ENCODE data around the gene TMEM69. TPM values are rescaled to one million over a fixed set of nuclear protein-coding genes. Genes with fewer than 3 reads are reported as not detected.
A peak's percentile ranks its signal among the peaks of the same experiment; 100 is the strongest.

TMEM69 gene
- total and polyA plus RNA-seq, 2 donors (not counting 3 experiments of a cell fraction or from before 2014, with no cell fraction given): 25.6 to 56.2 TPM

DNA sequence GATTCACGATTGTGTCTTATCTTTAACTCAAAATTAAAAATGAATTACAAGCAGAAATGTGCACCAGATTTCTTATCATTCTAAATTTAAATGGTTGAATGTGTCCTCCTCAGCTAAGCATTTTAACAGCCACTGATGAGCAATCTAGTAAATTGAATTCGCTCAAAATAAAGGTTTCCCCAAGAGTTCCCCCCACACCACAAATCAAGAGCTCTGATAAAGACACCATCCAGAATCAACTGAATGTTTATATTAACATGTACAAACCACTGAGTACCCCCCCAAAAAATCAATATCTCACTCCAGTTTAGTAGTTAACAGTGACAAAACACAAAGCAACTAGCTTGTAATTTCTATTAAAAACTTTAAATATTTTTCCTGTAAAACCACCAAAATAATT is 3.6 kb upstream of the TMEM69 start:
- peaks cover 38% of the 10 kb centered on the region for H3K4me1 ChIP-seq (ENCODE audit: control insufficient read depth, extremely low read depth, insufficient read depth, low read length)
- peaks cover 2% of the 10 kb centered on the region for H4K20me1 ChIP-seq (replicated peaks; ENCODE audit: control insufficient read depth, extremely low read depth, insufficient read depth, low read length)
- dilution Hi-C loops (cut with MboI; ENCODE audit: extremely low pct_ligation_motif_present, low sequenced_read_pairs) (no loop called here), intact Hi-C loops (cut with micrococcal nuclease) (loop anchor here (10.0 kb wide), 2 partner anchors 540 to 880 kb away; partner anchors contain the start of genes BTBD19, DYNLT4 and PLK3)
- H3K36me3 ChIP-seq (ENCODE audit: control insufficient read depth in 2 of 2, extremely low read depth in 1 of 2, insufficient read depth in 2 of 2, low read length in 2 of 2): no peaks in the 10 kb centered on the region
- peak overlapping the region in 1 of 3 experiments; percentile 99 for H3K4me3 ChIP-seq (replicated peaks in 1 of 3; ENCODE audit: insufficient read depth in 1 of 3, low read depth in 1 of 3, low read length in 3 of 3)
- H3K27me3 ChIP-seq (ENCODE audit: control insufficient read depth in 2 of 2, insufficient read depth in 2 of 2, low read length in 2 of 2): no peaks in the 10 kb centered on the region
- BruUV-seq (replicated peaks): no TSS peak
- FAIRE-seq: no peak
- DNase-seq (ENCODE audit: low read depth, low spot score): no peak
- ChIA-PET CTCF (interaction anchor here (0.8 kb wide), 1 partner anchor 159 kb away, joined by 3 read pairs; no protein-coding TSS in a partner anchor), POLR2A (no interaction called here)
- H3K27ac ChIP-seq (ENCODE audit: insufficient read depth, low read depth, low read length): no peak overlapping the region
- TF ChIP-seq MYC (IDR thresholded peaks at IDR 0.05; ENCODE audit: low read depth, low read length) (no peak), MAX (IDR thresholded peaks at IDR 0.05; ENCODE audit: insufficient read depth, insufficient read length) (no peak), CTCF (IDR thresholded peaks at IDR 0.05; ENCODE audit: extremely low read depth in 1 of 2, insufficient read depth in 1 of 2, low read depth in 1 of 2, low read length in 2 of 2) (no peak), EZH2 (IDR thresholded peaks at IDR 0.05; ENCODE audit: borderline replicate concordance, low read depth, low read length, severe bottlenecking) (no peak), JUN (IDR thresholded peaks at IDR 0.05; ENCODE audit: borderline replicate concordance, insufficient read depth, insufficient read length, low read depth) (no peak), GATA2 (IDR thresholded peaks at IDR 0.05; ENCODE audit: insufficient read depth, insufficient read length, low read depth, low read length) (no peak), FOS (IDR thresholded peaks at IDR 0.05; ENCODE audit: borderline replicate concordance, insufficient read depth, low read length) (no peak), POLR2AphosphoS5 (IDR thresholded peaks at IDR 0.05; ENCODE audit: insufficient read depth, low read depth, low read length) (no peak), POLR2A (IDR thresholded peaks at IDR 0.05; ENCODE audit: low read depth, low read length) (no peak)
- H3K9ac ChIP-seq (replicated peaks; ENCODE audit: extremely low read depth, insufficient read depth, low read length): peak overlapping the region; percentile 75
- no peaks in the 10 kb centered on the region for H3K9me1 ChIP-seq (replicated peaks; ENCODE audit: control insufficient read depth, extremely low read depth, insufficient read depth, low read length)
- H3K4me2 ChIP-seq (ENCODE audit: insufficient read depth, low read length): peak overlapping the region; percentile 96
- peaks cover 80% of the 10 kb centered on the region for H3K79me2 ChIP-seq (ENCODE audit: control insufficient read depth, insufficient read depth, low read length)
- H2AFZ ChIP-seq (ENCODE audit: low read depth, low read length): no peak overlapping the region
- no peaks in the 10 kb centered on the region for H3K9me3 ChIP-seq (replicated peaks; ENCODE audit: control insufficient read depth, insufficient read depth, low read length)

Measured in endothelial cell of umbilical vein (primary cell).